T-helper 1 cell treated with Interleukin-12 subunit alpha and Interleukin-12 subunit beta and Interleukin-4 antibody, amounts not matched to agents 30 ng/mL and 1 ng/mL, for 36 hours (primary cell): Measurements from ENCODE around the gene STX4. TPM values are rescaled to one million over a fixed set of nuclear protein-coding genes. Genes with fewer than 3 reads are reported as not detected.
"Not testable (repeated sequence)": the region's sequence is repeated elsewhere in the genome, so short reads cannot be mapped to it uniquely, and the experiment has no call there.

Experiments
- intact Hi-C: fragments of 100-400 bp; cut with micrococcal nuclease; formaldehyde crosslinking; loops from one replicate; pipeline ENCODE4 v1.15.1; 2024
- total RNA-seq: library from RNA; stranded (reverse); gene quantifications from 2 replicates; pipeline ENCODE4 v1.2.3, GENCODE V29; 2022

Gene STX4
- total RNA-seq, 1 donor from 2014 or later = 93.7 TPM

- intact Hi-C loops = loop anchor here (1.0 to 10.0 kb wide), 15 partner anchors 12 to 875 kb away; partner anchors contain the start of genes ARMC5, CFAP119, COX6A2 and HSD3B7
Observed at GRCh38 chr16:30997725-30998711, 35.3 kb upstream of the STX4 start.

GRCh38 chr16:30998852-30999761, 34.3 kb upstream of the STX4 start:
- intact Hi-C loops = loop anchor here (5.0 to 10.0 kb wide), 3 partner anchors 178 to 426 kb away; partner anchors contain the start of genes COX6A2 and ITGAX

- intact Hi-C loops = no loop called here
Observed at GRCh38 chr16:31000671-31001382, 32.5 kb upstream of the STX4 start.

- intact Hi-C loops = no loop called here
Observed at GRCh38 chr16:31001507-31002249, 31.7 kb upstream of the STX4 start.

GRCh38 chr16:31002250-31002700, 31.1 kb upstream of the STX4 start:
- intact Hi-C loops = no loop called here

GRCh38 chr16:31002862-31003341, 30.5 kb upstream of the STX4 start:
- intact Hi-C loops = no loop called here

- intact Hi-C loops = no loop called here
Observed at GRCh38 chr16:31003744-31004143, 29.6 kb upstream of the STX4 start.

GRCh38 chr16:31004658-31005057, 28.7 kb upstream of the STX4 start:
- intact Hi-C loops = no loop called here

- intact Hi-C loops = no loop called here
Observed at GRCh38 chr16:31005350-31006085, 27.8 kb upstream of the STX4 start.

GRCh38 chr16:31006086-31006385, 27.3 kb upstream of the STX4 start:
- intact Hi-C loops = no loop called here

GRCh38 chr16:31006589-31006988, 26.8 kb upstream of the STX4 start:
- intact Hi-C loops = no loop called here

GRCh38 chr16:31007684-31008083, 25.7 kb upstream of the STX4 start:
- intact Hi-C loops = no loop called here

- intact Hi-C loops = no loop called here
Observed at GRCh38 chr16:31008149-31008548, 25.2 kb upstream of the STX4 start.

- intact Hi-C loops = no loop called here
Observed at GRCh38 chr16:31008551-31008950, 24.8 kb upstream of the STX4 start.

- intact Hi-C loops = no loop called here
Observed at GRCh38 chr16:31009120-31009519, 24.2 kb upstream of the STX4 start.

GRCh38 chr16:31009894-31010584, 23.3 kb upstream of the STX4 start:
- intact Hi-C loops = loop anchor here (1.0 kb wide), 1 partner anchor 13 kb away; no protein-coding TSS in a partner anchor

GRCh38 chr16:31010585-31011325, 22.6 kb upstream of the STX4 start, which contains the start of gene STX1B:
TSS of gene STX1B (minus strand) at chr16:31010638. CDS start at chr16:31010396, 242 bp downstream.
- intact Hi-C loops = loop anchor here (1.0 kb wide), 1 partner anchor 13 kb away; no protein-coding TSS in a partner anchor

GRCh38 chr16:31011815-31012214, 21.5 kb upstream of the STX4 start:
- intact Hi-C loops = not testable (repeated sequence)
